Retinal pigment epithelial cell (primary cell): ENCODE results near the gene BRF1.

Source experiments
- DNase-seq: peaks from one replicate; pipeline ENCODE4 v3.0.0-alpha.2; 2010; ENCODE audit warnings: low read depth
- H3K4me3 ChIP-seq: 2 replicates; pipeline ENCODE4 v1.5.1; 2011; ENCODE audit warnings: mild to moderate bottlenecking, low read length, control low read depth, moderate library complexity
- TF ChIP-seq, protein P1 (sequence below): conservative IDR thresholded peaks from 2 replicates; pipeline ENCODE4 v1.5.1; 2011; ENCODE audit warnings: low read depth, low read length, control low read depth, inconsistent platforms

BRF1 gene

DNA sequence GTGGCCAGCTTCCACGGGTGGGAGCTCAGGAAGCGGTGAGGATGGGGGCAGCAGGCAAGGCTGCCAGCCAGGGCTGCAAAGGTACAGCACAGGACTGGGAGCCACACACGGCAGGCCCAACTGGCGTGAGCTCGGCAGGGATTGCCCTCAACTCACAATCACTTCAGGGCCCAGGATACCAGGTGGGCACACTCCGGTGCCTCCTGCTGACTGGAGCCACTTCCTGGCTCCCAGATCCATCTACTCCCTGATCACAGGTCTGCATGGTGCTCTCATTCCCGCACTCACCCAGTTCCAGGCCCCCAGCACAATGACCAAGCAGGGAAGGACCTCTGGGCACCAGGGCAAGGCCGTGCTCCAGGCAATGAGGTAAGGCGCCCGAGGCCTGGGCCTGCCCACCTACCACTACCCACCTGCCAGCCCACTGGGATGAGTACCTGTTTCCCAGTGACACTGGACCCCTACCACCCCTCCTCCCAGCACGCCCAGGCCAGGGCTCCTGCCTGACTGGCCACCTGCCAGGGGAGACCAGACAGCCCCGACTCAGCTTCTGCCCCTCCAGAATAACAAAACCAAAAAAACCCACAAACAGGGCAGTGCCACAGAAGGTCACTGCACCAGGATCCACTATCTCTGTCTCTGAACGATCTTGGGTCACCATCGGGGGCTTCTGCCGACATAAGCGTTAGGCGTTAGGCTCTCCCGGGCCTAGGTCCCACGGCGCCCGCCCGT, 134.1 kb downstream of the BRF1 start:
- TF ChIP-seq, protein P1, sequence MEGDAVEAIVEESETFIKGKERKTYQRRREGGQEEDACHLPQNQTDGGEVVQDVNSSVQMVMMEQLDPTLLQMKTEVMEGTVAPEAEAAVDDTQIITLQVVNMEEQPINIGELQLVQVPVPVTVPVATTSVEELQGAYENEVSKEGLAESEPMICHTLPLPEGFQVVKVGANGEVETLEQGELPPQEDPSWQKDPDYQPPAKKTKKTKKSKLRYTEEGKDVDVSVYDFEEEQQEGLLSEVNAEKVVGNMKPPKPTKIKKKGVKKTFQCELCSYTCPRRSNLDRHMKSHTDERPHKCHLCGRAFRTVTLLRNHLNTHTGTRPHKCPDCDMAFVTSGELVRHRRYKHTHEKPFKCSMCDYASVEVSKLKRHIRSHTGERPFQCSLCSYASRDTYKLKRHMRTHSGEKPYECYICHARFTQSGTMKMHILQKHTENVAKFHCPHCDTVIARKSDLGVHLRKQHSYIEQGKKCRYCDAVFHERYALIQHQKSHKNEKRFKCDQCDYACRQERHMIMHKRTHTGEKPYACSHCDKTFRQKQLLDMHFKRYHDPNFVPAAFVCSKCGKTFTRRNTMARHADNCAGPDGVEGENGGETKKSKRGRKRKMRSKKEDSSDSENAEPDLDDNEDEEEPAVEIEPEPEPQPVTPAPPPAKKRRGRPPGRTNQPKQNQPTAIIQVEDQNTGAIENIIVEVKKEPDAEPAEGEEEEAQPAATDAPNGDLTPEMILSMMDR: no peak
- H3K4me3 ChIP-seq: no peak overlapping the region
- DNase-seq: no peak

- no peak overlapping the region for H3K4me3 ChIP-seq
- TF ChIP-seq, protein P1: no peak
- DNase-seq: no peak
These were observed 134.9 kb downstream of the BRF1 start for GRCh38 chr14:105165761-105166485.

DNA sequence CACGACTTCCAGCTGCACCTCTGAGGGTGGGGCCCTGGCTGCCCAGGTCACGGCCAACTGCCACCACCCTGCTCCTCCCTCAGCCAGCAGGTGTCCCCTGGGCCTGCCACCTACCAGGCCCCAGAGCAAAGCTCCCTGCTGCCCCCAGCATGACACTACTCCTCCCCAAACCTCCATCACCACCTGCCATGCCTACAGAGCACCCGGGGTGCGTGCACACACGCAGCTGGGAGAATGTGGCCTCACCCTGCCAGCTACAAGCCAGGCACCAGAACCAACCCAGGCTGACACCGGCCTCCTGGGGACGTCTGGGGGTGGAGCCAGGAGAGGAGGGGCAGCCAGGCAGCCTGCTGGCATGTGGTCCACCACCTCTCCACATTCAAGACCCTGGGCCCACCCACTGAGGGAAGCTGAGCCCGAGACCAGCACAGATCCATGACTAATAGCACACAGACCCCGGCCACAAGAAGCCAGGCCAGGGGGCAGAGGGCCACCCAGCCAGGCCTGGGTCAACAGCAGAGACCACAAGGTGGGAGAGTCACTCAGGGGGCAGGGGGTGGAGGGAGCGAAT, 135.6 kb downstream of the BRF1 start:
- no peak for DNase-seq
- TF ChIP-seq, protein P1: no peak
- no peak overlapping the region for H3K4me3 ChIP-seq

DNA sequence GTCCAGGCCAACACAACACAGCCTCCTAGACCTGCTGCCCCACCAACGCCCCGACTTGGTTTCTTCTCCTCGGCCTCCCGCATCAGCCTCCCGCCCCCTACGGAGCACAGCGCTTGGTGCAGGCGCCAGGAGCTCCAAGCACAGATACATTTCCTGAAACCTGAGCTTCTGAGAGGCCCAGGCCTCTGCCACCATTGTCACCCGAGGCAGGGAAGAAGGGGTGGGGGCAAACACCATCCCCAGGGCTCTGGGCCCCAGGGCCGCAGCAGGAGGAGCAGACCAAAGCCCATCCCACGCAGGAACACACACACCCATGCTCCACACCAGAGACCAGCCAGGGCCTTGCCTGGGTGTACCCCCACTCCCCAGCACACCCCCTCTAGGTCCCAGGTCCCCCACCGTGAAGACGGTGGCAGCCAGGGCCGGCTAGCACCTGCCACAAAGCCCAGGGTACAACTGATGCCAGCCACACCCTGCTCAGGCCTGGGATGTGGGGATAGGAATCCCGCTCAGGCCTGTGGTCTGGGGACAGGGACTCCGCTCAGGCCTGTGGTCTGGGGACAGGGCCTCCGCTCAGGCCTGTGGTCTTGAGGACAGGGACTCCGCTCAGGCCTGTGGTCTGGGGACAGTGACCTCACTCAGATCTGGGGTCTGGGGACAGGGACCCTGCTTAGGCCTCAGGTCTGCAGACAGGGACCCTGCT, 137.6 kb downstream of the BRF1 start:
- TF ChIP-seq, protein P1: no peak

GRCh38 chr14:105162669-105162979, 138.2 kb downstream of the BRF1 start:
- H3K4me3 ChIP-seq: no peak overlapping the region
- TF ChIP-seq, protein P1: no peak
- no peak for DNase-seq

More for the DNA sequence above, 137.6 kb downstream of the BRF1 start:
- no peak overlapping the region for H3K4me3 ChIP-seq
- no peak for DNase-seq

GRCh38 chr14:105161964-105162668, 138.7 kb downstream of the BRF1 start:
- H3K4me3 ChIP-seq: no peak overlapping the region
- TF ChIP-seq, protein P1: no peak
- DNase-seq: no peak
